Activated B cell treated with CpG ODN at 0.5 μM for 24 hours (primary cell): Measurements from ENCODE around the gene RAD52. TPM values are rescaled to one million over a fixed set of nuclear protein-coding genes. Genes with fewer than 3 reads are reported as not detected.

Experiments used
- ATAC-seq: fragments of 200-7000 bp; cut with Tn5 transposase; one replicate; pipeline ENCODE4 v1.10.0; 2021; ENCODE audit warnings: low read depth, mild to moderate bottlenecking, moderate library complexity
- CTCF ChIA-PET: fragments of 350-600 bp; sonication (Branson Sonifier 250); formaldehyde crosslinking; loops from one replicate; lab custom pipeline; 2021; ENCODE audit warnings: antibody characterized with exemption; lab: Charles Lee
- POLR2A ChIA-PET: fragments of 350-600 bp; sonication (Branson Sonifier 250); formaldehyde crosslinking; loops from one replicate; lab custom pipeline; 2021; ENCODE audit warnings: antibody characterized with exemption; lab: Charles Lee
- DNase-seq: peaks from one replicate; pipeline ENCODE4 v3.0.0; 2022
- H3K27ac Mint-ChIP-seq: one replicate; pipeline ENCODE4 v1.8.0; 2020; ENCODE audit warnings: mixed read lengths
- H3K27me3 Mint-ChIP-seq: one replicate; pipeline ENCODE4 v1.8.0; 2021; ENCODE audit warnings: mixed read lengths
- H3K36me3 Mint-ChIP-seq: one replicate; pipeline ENCODE4 v1.8.0; 2021; ENCODE audit warnings: low read depth, mixed read lengths
- H3K4me1 Mint-ChIP-seq: one replicate; pipeline ENCODE4 v1.8.0; 2021; ENCODE audit warnings: mixed read lengths
- H3K4me3 Mint-ChIP-seq: one replicate; pipeline ENCODE4 v1.8.0; 2020; ENCODE audit warnings: mild to moderate bottlenecking, mixed read lengths
- H3K9me3 Mint-ChIP-seq: one replicate; pipeline ENCODE4 v1.8.0; 2020; ENCODE audit warnings: mixed read lengths
- intact Hi-C: fragments of 100-400 bp; cut with micrococcal nuclease; formaldehyde crosslinking; loops from one replicate; pipeline ENCODE4 v1.15.1; 2024
- total RNA-seq: library from RNA; stranded (reverse); gene quantifications from 2 replicates; pipeline ENCODE4 v1.2.3, GENCODE V29; 2022
- TF ChIP-seq, protein P1 (sequence below): fragments of 200-600 bp; IDR thresholded peaks from one replicate; pipeline ENCODE4 v1.8.0; 2022; ENCODE audit warnings: antibody characterized with exemption, mild to moderate bottlenecking

The RAD52 gene
- total RNA-seq, 1 donor from 2014 or later = 15.2 TPM

DNA sequence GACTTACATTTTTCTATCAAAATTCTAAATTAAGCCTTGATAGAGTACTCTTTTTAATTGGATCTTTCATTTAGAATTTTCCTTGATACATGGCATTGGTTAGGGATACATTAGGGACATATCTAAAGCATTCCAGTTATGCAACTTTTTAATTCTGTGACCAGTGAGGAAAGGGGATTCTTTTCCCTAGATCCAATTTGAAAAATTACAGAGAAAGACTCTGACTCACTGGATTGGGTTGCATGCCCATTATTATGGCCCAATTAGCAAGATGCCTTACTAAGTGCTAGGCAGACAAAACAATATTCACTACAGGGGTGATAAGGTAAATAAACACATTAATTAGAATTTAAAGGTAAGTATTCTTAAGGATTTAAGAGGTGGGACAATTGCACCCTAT lies 5.2 kb upstream of the RAD52 start:
- H3K4me3 Mint-ChIP-seq = no peak overlapping the region
- H3K36me3 Mint-ChIP-seq = no peaks in the 10 kb centered on the region
- intact Hi-C loops = loop anchor here (5.0 kb wide), 1 partner anchor 138 kb away; no protein-coding TSS in a partner anchor
- TF ChIP-seq, protein P1, sequence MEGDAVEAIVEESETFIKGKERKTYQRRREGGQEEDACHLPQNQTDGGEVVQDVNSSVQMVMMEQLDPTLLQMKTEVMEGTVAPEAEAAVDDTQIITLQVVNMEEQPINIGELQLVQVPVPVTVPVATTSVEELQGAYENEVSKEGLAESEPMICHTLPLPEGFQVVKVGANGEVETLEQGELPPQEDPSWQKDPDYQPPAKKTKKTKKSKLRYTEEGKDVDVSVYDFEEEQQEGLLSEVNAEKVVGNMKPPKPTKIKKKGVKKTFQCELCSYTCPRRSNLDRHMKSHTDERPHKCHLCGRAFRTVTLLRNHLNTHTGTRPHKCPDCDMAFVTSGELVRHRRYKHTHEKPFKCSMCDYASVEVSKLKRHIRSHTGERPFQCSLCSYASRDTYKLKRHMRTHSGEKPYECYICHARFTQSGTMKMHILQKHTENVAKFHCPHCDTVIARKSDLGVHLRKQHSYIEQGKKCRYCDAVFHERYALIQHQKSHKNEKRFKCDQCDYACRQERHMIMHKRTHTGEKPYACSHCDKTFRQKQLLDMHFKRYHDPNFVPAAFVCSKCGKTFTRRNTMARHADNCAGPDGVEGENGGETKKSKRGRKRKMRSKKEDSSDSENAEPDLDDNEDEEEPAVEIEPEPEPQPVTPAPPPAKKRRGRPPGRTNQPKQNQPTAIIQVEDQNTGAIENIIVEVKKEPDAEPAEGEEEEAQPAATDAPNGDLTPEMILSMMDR = no peak
- DNase-seq (no peak), ATAC-seq (no peak)
- no peak overlapping the region for H3K27ac Mint-ChIP-seq
- H3K9me3 Mint-ChIP-seq = no peaks in the 10 kb centered on the region
- ChIA-PET CTCF (no interaction called here), POLR2A (no interaction called here)
- H3K4me1 Mint-ChIP-seq = peaks cover 8% of the 10 kb centered on the region
- no peaks in the 10 kb centered on the region for H3K27me3 Mint-ChIP-seq

DNA sequence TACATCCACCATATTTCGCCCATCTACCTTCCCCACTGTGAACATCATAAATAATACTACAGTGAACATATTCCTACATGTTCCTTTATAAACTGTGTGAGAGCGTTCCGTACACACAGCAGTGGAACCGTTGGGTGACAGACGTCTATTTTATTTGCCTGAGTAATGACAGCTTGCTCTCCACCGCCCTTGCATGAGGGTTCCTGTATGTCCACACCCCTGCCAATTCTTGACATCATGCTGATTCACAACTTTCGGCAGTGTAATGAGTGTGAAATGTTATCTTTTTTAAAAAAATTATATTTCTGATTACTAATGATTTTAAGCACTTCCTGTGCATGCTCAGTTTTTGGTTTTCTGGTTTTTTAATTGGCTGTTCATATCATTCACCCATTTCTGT lies 4.3 kb upstream of the RAD52 start:
- ATAC-seq = no peak
- intact Hi-C loops = loop anchor here (5.0 kb wide), 1 partner anchor 139 kb away; no protein-coding TSS in a partner anchor
- ChIA-PET POLR2A (interaction anchor here (0.6 kb wide), 1 partner anchor 20 kb away, joined by 3 read pairs; no protein-coding TSS in a partner anchor), CTCF (no interaction called here)
- H3K9me3 Mint-ChIP-seq = no peaks in the 10 kb centered on the region
- peaks cover 13% of the 10 kb centered on the region for H3K4me1 Mint-ChIP-seq
- H3K27me3 Mint-ChIP-seq = no peaks in the 10 kb centered on the region
- no peak overlapping the region for H3K27ac Mint-ChIP-seq
- no peak for DNase-seq
- no peak overlapping the region for H3K4me3 Mint-ChIP-seq
- TF ChIP-seq, protein P1 = no peak
- H3K36me3 Mint-ChIP-seq = peaks cover 8% of the 10 kb centered on the region

DNA sequence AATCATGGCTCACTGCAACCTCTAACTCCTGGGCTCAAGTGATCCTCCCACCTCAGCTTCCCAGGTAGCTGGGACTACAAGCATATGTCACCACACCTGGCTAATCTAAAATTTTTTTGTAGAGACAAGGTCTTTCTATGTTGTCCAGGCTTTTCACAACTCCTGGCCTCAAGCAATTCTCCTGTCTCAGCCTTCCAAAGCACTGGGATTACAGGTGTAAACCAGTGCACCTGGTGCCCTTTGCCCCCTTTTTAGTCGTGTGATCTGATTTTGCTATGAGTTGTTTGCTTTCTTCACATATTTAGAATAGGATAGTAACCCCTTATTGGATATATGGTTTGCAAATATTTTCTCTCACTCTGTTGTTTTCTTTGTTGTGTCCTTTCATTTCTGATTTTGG lies 1.7 kb upstream of the RAD52 start:
- ChIA-PET CTCF (interaction anchor here (1.5 kb wide), 1 partner anchor 135 kb away, joined by 6 read pairs; no protein-coding TSS in a partner anchor), POLR2A (no interaction called here)
- no peak for ATAC-seq
- H3K36me3 Mint-ChIP-seq = peaks cover 13% of the 10 kb centered on the region
- no peak for DNase-seq
- H3K27ac Mint-ChIP-seq = peak overlapping the region; percentile 9
- H3K9me3 Mint-ChIP-seq = no peaks in the 10 kb centered on the region
- TF ChIP-seq, protein P1 = no peak
- H3K4me3 Mint-ChIP-seq = no peak overlapping the region
- H3K27me3 Mint-ChIP-seq = no peaks in the 10 kb centered on the region
- peaks cover 21% of the 10 kb centered on the region for H3K4me1 Mint-ChIP-seq
- intact Hi-C loops = loop anchor here (2.0 to 5.0 kb wide), 2 partner anchors 141 to 740 kb away; partner anchors contain the start of gene ADIPOR2

DNA sequence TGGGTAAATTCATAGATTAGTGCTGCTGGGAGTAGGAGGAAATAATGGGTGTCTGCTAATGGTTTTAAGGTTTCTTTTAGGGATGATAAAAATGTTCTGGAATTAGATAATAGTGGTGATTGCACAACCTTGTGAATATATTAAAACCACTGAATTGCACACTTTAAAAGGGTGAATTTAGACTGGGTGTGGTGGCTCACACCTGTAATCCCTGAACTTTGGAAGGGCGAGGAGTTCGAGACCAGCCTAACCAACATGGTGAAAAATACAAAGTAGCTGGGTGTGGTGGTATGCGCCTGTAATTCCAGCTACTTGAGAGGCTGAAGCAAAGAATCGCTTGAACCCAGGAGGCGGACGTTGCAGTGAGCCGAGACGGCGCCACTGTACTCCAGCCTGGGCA lies 1.3 kb downstream of the RAD52 start:
- TF ChIP-seq, protein P1 = no peak
- H3K9me3 Mint-ChIP-seq = no peaks in the 10 kb centered on the region
- no peak for DNase-seq
- no peak for ATAC-seq
- intact Hi-C loops = loop anchor here (2.0 kb wide), 1 partner anchor 559 kb away; the partner anchor contains the start of gene KDM5A
- peaks cover 33% of the 10 kb centered on the region for H3K4me1 Mint-ChIP-seq
- POLR2A ChIA-PET = interaction anchor here (0.7 to 2.5 kb wide), 2 partner anchors 43 to 271 kb away, joined by 5 to 46 read pairs; partner anchors contain the start of gene ERC1
- H3K27me3 Mint-ChIP-seq = no peaks in the 10 kb centered on the region
- CTCF ChIA-PET = interaction anchor here (1.8 kb wide), 1 partner anchor 372 kb away, joined by 8 read pairs; no protein-coding TSS in a partner anchor
- H3K4me3 Mint-ChIP-seq = peak overlapping the region; percentile 99
- H3K36me3 Mint-ChIP-seq = peaks cover 29% of the 10 kb centered on the region
- H3K27ac Mint-ChIP-seq = peak overlapping the region; percentile 50

DNA sequence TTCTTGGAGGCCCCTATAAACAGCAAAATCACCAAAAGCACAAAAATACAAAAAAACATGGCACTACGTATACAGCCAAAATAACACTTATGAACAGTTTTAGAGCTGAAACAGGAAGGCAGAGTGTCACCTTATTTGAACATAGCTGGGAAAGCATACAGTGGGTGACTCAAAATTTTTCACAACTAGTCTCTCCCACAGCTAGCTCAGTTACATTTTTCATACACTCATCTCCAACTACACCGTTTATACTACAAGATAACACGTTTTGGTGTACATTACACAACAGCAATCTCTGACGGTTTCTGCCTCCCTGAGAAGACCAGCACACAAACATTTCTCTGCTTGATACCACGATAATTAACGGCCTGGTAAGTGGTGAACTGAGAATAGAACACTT lies 2.9 kb downstream of the RAD52 start:
- intact Hi-C loops = no loop called here
- Mint-ChIP-seq H3K36me3 (peaks cover 38% of the 10 kb centered on the region), H3K9me3 (no peaks in the 10 kb centered on the region), H3K4me1 (peaks cover 33% of the 10 kb centered on the region), H3K27me3 (no peaks in the 10 kb centered on the region), H3K4me3 (no peak overlapping the region), H3K27ac (no peak overlapping the region)
- CTCF ChIA-PET = no interaction called here
- POLR2A ChIA-PET = no interaction called here
- no peak for ATAC-seq
- no peak for DNase-seq
- TF ChIP-seq, protein P1 = no peak
